Measurements from ENCODE around the gene XRN1. TPM values are rescaled to one million over a fixed set of nuclear protein-coding genes. Genes with fewer than 3 reads are reported as not detected.
"Not testable (repeated sequence)": the region's sequence is repeated elsewhere in the genome, so short reads cannot be mapped to it uniquely, and the experiment has no call there.

XRN1 gene
- total RNA-seq, 3 donors from 2014 or later, result 25.8 to 33.2 (median 26.8) TPM

DNA sequence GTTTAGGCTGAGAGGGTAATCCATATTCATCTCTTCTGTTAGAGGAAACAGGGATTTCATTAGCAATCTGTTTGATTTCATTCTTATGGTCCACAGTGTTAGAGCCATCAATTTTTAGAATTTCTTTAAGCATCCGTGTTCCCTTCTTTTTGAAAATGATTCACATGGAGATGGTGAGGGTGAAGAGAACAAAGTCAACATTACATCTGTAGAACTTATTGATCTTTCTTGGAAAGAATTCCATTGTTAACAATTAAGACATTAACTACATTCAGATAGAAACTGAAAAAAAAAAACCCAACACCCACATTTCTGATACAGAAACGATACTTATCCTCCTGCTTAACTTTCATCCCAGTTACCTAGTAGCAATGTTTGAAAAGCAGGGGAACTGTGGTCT lies 115.4 kb downstream of the XRN1 start:
- Mint-ChIP-seq H3K4me3 (no peak overlapping the region), H3K9me3 (no peaks in the 10 kb centered on the region), H3K27me3 (ENCODE audit: low read depth) (no peaks in the 10 kb centered on the region), H3K4me1 (ENCODE audit: low read depth) (no peaks in the 10 kb centered on the region), H3K36me3 (ENCODE audit: insufficient read depth) (peaks cover 41% of the 10 kb centered on the region)
- no peak for ATAC-seq
- DNase-seq, result no peak

- H3K27me3 Mint-ChIP-seq (ENCODE audit: low read depth); ATAC-seq; H3K4me3 Mint-ChIP-seq; H3K4me1 Mint-ChIP-seq (ENCODE audit: low read depth); DNase-seq: not testable (repeated sequence)
- Mint-ChIP-seq H3K9me3 (peaks cover 12% of the 10 kb centered on the region), H3K36me3 (ENCODE audit: insufficient read depth) (peaks cover 54% of the 10 kb centered on the region)
Measured at GRCh38 chr3:142324275-142324953, 123.4 kb downstream of the XRN1 start.

- peaks cover 35% of the 10 kb centered on the region for H3K36me3 Mint-ChIP-seq (ENCODE audit: insufficient read depth)
- H3K27me3 Mint-ChIP-seq (ENCODE audit: low read depth), result no peaks in the 10 kb centered on the region
- DNase-seq, result no peak
- H3K4me3 Mint-ChIP-seq, result no peak overlapping the region
- no peak for ATAC-seq
- H3K9me3 Mint-ChIP-seq, result peaks cover 3% of the 10 kb centered on the region
- no peaks in the 10 kb centered on the region for H3K4me1 Mint-ChIP-seq (ENCODE audit: low read depth)
Measured at GRCh38 chr3:142319912-142320311, 127.9 kb downstream of the XRN1 start.

DNA sequence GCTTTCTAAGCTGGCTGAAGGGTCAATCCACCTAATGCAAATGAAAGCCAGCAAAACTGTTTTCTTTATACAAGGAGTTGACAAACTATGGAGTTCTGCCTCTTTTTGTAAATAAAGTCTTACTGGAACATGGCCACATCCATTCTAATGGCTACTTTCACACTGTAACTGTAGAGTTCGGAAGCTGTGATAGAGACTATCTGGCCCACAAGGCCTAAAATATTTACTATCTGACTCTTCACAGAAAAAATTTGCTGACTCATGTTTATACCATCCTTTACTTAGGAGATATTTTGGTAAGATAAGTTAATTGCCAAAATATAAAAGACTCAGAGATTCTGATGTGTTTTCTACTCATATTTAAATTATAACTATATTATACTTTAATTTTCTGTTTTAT lies 128.7 kb downstream of the XRN1 start:
- DNase-seq (no peak), ATAC-seq (no peak)
- H3K27me3 Mint-ChIP-seq (ENCODE audit: low read depth), result no peaks in the 10 kb centered on the region
- no peaks in the 10 kb centered on the region for H3K4me1 Mint-ChIP-seq (ENCODE audit: low read depth)
- H3K9me3 Mint-ChIP-seq, result no peaks in the 10 kb centered on the region
- peaks cover 32% of the 10 kb centered on the region for H3K36me3 Mint-ChIP-seq (ENCODE audit: insufficient read depth)
- H3K4me3 Mint-ChIP-seq, result no peak overlapping the region

GRCh38 chr3:142318331-142318730 lies 129.5 kb downstream of the XRN1 start:
- Mint-ChIP-seq H3K4me1 (ENCODE audit: low read depth) (no peaks in the 10 kb centered on the region), H3K27me3 (ENCODE audit: low read depth) (no peaks in the 10 kb centered on the region), H3K9me3 (no peaks in the 10 kb centered on the region), H3K4me3 (no peak overlapping the region), H3K36me3 (ENCODE audit: insufficient read depth) (peaks cover 37% of the 10 kb centered on the region)
- ATAC-seq (no peak), DNase-seq (no peak)

DNA sequence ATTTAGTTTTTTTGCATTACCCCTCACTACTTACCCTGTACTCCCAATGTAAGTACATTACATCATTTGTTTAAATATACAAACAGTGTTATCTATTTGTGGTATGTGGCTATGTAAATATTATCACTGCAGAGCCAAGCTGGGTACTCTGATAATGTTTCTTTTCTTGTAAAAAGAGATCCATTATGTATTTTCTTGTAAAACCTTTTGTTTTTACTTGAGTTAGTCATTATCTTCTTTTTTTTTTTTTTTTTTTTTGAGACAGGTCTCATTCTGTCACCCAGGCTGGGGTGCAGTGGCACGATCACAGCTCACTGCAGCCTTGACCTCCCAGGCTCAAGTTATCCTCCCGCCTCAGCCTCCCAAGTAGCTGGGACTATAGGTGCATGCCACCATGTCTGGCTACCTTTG lies 131.9 kb downstream of the XRN1 start:
- not testable (repeated sequence) for ATAC-seq; H3K9me3 Mint-ChIP-seq; H3K27me3 Mint-ChIP-seq (ENCODE audit: low read depth); H3K4me1 Mint-ChIP-seq (ENCODE audit: low read depth); H3K4me3 Mint-ChIP-seq; DNase-seq
- H3K36me3 Mint-ChIP-seq (ENCODE audit: insufficient read depth), result peaks cover 43% of the 10 kb centered on the region

DNA sequence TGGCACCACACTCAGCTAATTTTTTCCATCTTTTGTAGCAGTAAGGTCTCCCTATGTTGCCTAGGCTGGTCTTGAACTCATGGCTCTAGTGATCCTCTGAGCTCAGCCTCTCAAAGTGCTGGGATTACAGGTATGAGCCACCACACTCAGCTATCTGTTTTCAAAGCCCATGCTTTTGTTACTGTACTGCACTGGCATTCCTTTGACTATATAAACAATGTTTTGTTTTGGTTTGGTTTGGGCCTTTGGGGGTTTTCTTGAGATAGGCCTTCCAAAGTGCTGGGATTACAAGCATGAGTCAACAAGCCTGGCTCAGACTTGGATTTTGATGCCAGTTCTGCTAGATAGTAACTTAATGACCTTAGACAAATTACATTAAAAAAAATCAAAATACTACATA lies 132.8 kb downstream of the XRN1 start:
- no peak overlapping the region for H3K4me3 Mint-ChIP-seq
- H3K4me1 Mint-ChIP-seq (ENCODE audit: low read depth), result no peaks in the 10 kb centered on the region
- ATAC-seq (no peak), DNase-seq (no peak)
- H3K27me3 Mint-ChIP-seq (ENCODE audit: low read depth), result no peaks in the 10 kb centered on the region
- H3K9me3 Mint-ChIP-seq, result no peaks in the 10 kb centered on the region
- peaks cover 38% of the 10 kb centered on the region for H3K36me3 Mint-ChIP-seq (ENCODE audit: insufficient read depth)

DNA sequence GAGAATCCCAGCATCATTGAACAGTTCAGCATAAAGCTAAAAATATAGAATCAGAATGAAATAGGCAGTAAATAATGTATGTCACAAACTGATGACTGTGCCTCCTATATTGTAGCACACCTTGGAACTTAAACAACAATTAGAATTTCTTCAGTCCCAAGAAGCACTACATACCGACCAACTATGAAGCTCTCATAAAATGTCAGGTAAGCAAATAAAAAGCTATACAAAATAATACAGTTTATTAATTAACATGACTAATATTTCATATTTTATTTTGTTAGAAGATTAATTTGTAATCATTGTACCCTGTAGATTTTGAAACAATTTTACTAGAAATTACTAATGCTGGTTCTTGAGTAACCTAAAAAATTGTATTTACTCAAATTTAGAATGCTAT lies 137.4 kb downstream of the XRN1 start:
- peaks cover 2% of the 10 kb centered on the region for H3K4me1 Mint-ChIP-seq (ENCODE audit: low read depth)
- H3K4me3 Mint-ChIP-seq, result no peak overlapping the region
- peaks cover 4% of the 10 kb centered on the region for H3K9me3 Mint-ChIP-seq
- no peak for DNase-seq
- ATAC-seq, result no peak
- no peaks in the 10 kb centered on the region for H3K27me3 Mint-ChIP-seq (ENCODE audit: low read depth)
- H3K36me3 Mint-ChIP-seq (ENCODE audit: insufficient read depth), result peaks cover 36% of the 10 kb centered on the region

GRCh38 chr3:142302847-142303246 lies 145.0 kb downstream of the XRN1 start:
- not testable (repeated sequence) for ATAC-seq; H3K4me1 Mint-ChIP-seq (ENCODE audit: low read depth); H3K27me3 Mint-ChIP-seq (ENCODE audit: low read depth); DNase-seq; H3K4me3 Mint-ChIP-seq
- Mint-ChIP-seq H3K9me3 (peaks cover 34% of the 10 kb centered on the region), H3K36me3 (ENCODE audit: insufficient read depth) (peaks cover 52% of the 10 kb centered on the region)

DNA sequence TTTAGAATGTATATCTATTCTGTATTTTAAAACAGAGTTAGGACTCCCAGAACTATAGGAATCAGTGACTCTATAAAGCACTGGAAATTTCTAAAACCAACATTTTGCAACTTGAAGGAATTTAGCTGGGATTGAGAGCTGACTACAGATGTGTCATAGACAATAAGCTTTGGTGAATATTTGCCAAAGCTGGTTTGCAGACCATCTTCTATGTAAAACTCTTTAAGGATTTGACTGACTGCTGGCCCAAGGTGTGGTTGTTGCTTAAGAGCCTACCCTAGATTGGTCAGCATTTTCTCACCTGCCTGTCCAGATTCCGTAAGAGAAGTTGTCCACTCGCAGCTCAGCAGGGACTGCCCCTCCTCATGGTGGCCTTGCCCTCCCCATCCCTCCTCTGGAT lies 149.2 kb downstream of the XRN1 start:
- Mint-ChIP-seq H3K27me3 (ENCODE audit: low read depth) (no peaks in the 10 kb centered on the region), H3K4me1 (ENCODE audit: low read depth) (no peaks in the 10 kb centered on the region), H3K4me3 (no peak overlapping the region), H3K9me3 (peaks cover 15% of the 10 kb centered on the region), H3K36me3 (ENCODE audit: insufficient read depth) (peaks cover 30% of the 10 kb centered on the region)
- ATAC-seq, result no peak
- no peak for DNase-seq

- Mint-ChIP-seq H3K9me3 (peaks cover 1% of the 10 kb centered on the region), H3K27me3 (ENCODE audit: low read depth) (no peaks in the 10 kb centered on the region), H3K4me3 (no peak overlapping the region), H3K36me3 (ENCODE audit: insufficient read depth) (peaks cover 16% of the 10 kb centered on the region), H3K4me1 (ENCODE audit: low read depth) (no peaks in the 10 kb centered on the region)
- ATAC-seq (no peak), DNase-seq (no peak)
Measured at GRCh38 chr3:142296507-142296906, 151.3 kb downstream of the XRN1 start.

DNA sequence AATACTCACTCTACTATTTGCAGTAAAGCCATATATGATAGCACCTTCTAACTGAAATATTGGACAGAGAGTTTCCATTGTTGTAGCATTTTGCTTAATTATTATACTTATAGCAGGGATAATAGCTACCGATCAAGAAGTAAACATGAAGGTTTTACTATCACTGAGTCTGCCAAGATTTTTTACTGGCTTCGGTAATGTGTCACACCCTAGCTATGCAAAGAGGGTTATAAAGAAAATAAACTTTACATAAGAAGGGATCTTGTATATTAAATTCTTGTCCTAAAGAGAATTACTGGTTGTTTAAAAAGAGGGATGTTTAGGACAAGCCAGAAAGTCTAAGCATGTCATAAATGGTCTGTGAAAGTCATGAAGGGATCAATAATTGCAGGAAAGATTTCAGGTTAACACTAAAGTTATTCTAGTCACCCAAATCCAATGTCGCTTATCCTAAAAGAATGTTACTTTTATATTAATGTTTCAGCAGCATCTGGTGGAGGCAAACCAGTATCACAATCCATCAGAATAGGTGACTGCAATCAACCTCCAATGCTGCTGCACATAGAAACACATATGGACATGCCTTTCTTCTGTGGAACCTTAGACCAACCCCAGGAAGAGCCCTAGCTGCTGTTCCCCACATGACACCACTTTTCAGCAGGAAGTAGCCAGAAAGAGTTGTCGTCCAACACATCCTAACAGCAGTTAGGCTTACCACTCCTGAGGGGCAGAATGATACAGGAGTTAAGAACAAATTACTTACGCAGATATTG lies 159.8 kb downstream of the XRN1 start:
- ATAC-seq (no peak), DNase-seq (no peak)
- Mint-ChIP-seq H3K9me3 (peaks cover 13% of the 10 kb centered on the region), H3K27me3 (ENCODE audit: low read depth) (no peaks in the 10 kb centered on the region), H3K4me1 (ENCODE audit: low read depth) (no peaks in the 10 kb centered on the region), H3K4me3 (no peak overlapping the region), H3K36me3 (ENCODE audit: insufficient read depth) (peaks cover 5% of the 10 kb centered on the region)

GRCh38 chr3:142285083-142285517 lies 162.7 kb downstream of the XRN1 start:
- peaks cover 3% of the 10 kb centered on the region for H3K36me3 Mint-ChIP-seq (ENCODE audit: insufficient read depth)
- H3K4me3 Mint-ChIP-seq, result no peak overlapping the region
- H3K9me3 Mint-ChIP-seq, result peaks cover 13% of the 10 kb centered on the region
- ATAC-seq (no peak), DNase-seq (no peak)
- H3K4me1 Mint-ChIP-seq (ENCODE audit: low read depth), result peaks cover 1% of the 10 kb centered on the region
- H3K27me3 Mint-ChIP-seq (ENCODE audit: low read depth), result no peaks in the 10 kb centered on the region

DNA sequence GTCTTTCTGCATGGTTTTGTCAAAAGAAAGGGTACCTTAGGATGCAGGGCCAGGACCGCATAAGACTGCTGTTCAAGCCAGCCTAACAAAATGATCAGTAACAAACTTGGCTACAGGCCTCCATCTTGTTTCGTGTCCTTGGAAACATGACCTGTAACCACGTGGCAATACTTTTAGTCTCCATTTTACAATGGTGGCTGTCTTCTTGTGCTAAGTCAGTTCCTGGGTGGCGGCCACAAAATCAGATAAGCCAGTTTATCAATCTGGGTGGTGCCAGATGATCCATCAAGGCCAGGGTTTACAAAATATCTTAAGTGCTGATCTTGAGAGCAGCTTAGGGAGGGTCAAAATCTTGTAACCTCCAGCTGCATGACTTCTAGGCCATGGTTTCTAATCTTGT lies 165.3 kb downstream of the XRN1 start:
- no peaks in the 10 kb centered on the region for H3K36me3 Mint-ChIP-seq (ENCODE audit: insufficient read depth)
- no peak overlapping the region for H3K4me3 Mint-ChIP-seq
- ATAC-seq, result no peak
- DNase-seq, result no peak
- peaks cover 5% of the 10 kb centered on the region for H3K4me1 Mint-ChIP-seq (ENCODE audit: low read depth)
- no peaks in the 10 kb centered on the region for H3K9me3 Mint-ChIP-seq
- H3K27me3 Mint-ChIP-seq (ENCODE audit: low read depth), result no peaks in the 10 kb centered on the region

DNA sequence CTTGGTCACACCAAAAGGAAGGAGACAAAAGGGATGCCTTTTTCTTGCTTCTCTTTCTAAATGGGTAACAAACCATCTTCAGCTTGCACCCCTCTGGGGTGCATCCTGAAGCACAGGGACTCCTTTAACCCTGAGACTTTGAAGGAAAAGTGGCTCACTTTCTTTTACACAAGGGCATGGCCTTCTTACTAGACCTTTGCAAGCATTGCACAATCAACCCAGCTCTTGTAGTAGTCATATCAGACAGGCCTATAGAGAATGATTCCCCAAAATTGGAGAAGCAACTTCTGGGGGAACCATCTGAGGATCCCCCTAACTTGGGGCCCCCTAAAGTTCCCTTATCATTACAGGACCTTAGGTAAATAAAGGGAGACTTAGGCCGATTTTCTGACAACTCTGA lies 166.4 kb downstream of the XRN1 start:
- H3K9me3 Mint-ChIP-seq, result no peaks in the 10 kb centered on the region
- no peak overlapping the region for H3K4me3 Mint-ChIP-seq
- ATAC-seq, result no peak
- no peaks in the 10 kb centered on the region for H3K27me3 Mint-ChIP-seq (ENCODE audit: low read depth)
- peaks cover 5% of the 10 kb centered on the region for H3K4me1 Mint-ChIP-seq (ENCODE audit: low read depth)
- DNase-seq, result no peak
- H3K36me3 Mint-ChIP-seq (ENCODE audit: insufficient read depth), result no peaks in the 10 kb centered on the region

All from activated T-cell treated with anti-CD3 and anti-CD28 coated beads, Interleukin-2, amount 50 U/mL, for 4 hours (primary cell).